GM21381 (cell line): Measurements from ENCODE around the gene PREB.

ENCODE experiments used
- ATAC-seq: cut with Tn5 transposase; IDR thresholded peaks from one replicate; pipeline ENCODE4 v1.9.1; 2021; ENCODE audit warnings: mild to moderate bottlenecking, moderate library complexity; ENCODE audit not compliant: unreplicated experiment

The PREB gene

DNA sequence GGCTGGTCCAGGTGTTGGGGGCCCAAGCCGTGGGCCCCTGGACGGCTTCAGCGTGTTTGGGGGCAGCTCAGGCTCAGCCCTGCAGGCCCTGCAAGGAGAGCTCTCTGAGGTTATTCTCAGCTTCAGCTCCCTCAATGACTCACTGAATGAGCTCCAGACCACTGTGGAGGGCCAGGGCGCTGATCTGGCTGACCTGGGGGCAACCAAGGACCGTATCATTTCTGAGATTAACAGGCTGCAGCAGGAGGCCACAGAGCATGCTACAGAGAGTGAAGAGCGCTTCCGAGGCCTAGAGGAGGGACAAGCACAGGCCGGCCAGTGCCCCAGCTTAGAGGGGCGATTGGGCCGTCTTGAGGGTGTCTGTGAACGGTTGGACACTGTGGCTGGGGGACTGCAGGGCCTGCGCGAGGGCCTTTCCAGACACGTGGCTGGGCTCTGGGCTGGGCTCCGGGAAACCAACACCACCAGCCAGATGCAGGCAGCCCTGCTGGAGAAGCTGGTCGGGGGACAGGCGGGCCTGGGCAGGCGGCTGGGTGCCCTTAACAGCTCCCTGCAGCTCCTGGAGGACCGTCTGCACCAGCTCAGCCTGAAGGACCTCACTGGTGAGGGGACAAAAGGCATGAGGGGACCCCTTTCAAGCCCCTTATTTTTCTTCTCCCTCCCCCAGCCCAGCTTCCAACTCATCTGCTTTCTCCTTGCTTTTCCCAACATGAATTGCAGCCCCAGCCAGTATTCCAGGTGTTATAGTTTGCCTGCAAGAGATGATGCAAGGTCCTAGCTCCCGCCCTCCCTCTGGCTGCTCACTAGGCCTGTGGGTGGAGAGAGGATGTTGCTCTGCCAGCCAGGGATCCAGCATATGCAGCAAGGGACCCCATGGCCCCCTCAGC lies 50.8 kb downstream of the PREB start:
- no peak for ATAC-seq

DNA sequence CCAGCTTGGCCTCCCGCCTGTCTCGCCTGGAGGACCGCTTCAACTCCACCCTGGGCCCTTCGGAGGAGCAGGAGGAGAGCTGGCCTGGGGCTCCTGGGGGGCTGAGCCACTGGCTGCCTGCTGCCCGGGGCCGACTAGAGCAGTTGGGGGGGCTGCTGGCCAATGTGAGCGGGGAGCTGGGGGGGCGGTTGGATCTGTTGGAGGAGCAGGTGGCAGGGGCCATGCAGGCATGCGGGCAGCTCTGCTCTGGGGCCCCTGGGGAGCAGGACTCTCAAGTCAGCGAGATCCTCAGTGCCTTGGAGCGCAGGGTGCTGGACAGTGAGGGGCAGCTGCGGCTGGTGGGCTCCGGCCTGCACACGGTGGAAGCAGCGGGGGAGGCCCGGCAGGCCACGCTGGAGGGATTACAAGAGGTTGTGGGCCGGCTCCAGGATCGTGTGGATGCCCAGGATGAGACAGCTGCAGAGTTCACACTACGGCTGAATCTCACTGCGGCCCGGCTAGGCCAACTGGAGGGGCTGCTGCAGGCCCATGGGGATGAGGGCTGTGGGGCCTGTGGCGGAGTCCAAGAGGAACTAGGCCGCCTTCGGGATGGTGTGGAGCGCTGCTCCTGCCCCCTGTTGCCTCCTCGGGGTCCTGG lies 51.5 kb downstream of the PREB start:
- ATAC-seq: no peak

DNA sequence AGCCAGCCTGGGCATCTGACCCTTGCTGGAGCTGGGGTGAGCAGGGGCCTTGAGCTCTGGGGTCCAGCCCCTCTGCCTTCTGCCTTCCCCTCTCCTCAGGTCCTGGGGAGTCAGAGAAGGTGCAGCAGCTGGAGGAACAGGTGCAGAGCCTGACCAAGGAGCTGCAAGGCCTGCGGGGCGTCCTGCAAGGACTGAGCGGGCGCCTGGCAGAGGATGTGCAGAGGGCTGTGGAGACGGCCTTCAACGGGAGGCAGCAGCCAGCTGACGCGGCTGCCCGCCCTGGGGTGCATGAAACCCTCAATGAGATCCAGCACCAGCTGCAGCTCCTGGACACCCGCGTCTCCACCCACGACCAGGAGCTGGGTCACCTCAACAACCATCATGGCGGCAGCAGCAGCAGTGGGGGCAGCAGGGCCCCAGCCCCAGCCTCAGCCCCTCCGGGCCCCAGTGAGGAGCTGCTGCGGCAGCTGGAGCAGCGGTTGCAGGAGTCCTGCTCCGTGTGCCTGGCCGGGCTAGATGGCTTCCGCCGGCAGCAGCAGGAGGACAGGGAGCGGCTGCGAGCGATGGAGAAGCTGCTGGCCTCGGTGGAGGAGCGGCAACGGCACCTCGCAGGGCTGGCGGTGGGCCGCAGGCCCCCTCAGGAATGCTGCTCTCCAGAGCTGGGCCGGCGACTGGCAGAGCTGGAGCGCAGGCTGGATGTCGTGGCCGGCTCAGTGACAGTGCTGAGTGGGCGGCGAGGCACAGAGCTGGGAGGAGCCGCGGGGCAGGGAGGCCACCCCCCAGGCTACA lies 52.3 kb downstream of the PREB start:
- no peak for ATAC-seq
